ENCODE data around the gene FCN2. TPM values are rescaled to one million over a fixed set of nuclear protein-coding genes. Genes with fewer than 3 reads are reported as not detected.

The FCN2 gene
- total RNA-seq, 6 donors from 2014 or later, result not detected

DNA sequence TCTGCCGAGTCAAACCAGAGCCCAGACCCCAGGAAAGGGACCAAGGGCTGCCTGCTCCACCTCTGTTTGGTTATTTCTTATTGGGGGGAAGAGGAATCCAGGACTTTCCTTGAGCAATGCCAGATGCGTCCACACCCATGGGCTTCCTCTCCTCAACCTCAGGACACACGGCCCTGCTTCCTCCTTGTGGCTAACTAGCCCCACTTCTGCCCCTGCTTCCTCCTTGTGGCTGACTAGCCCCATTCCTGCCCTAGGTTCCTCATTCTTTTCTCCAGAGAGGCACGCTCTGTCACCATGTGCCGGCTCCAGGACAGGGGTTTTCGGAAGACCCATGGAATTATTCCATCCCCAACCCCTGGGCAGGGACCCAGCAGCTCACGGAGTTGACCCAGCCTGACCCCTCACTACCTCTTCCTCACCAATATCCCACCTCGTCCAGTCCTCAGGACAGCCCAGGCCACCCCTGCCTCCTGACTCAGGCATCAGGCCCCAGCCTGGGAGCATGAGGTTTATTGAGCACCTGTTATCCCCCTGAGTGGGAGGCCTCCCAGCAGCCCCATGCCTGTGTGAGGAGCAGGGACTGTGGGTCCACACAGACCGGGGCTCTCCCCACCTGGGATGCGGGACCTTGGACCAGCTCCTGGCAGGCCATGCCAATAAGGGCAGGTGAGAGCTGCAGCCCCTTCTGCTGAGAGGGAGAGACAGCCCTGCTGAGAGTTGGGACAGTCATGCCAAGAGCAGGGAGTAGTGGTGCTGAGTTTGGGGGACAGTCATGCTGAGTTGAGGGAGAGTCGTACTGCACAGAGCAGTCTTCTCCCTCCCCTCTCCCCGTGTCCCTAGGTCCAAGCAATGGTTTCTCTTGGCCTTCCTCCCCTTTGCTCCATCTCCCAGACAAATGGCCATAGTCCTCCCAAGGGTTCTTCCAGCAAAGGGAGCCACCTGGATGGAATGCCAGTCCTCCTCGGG lies 48.9 kb downstream of the FCN2 start:
- ATAC-seq (ENCODE audit: low FRiP score in 2 of 2) (peak; percentile 86 to 94), DNase-seq (peak in 1 of 2 donors; percentile 81)
- H3K27me3 ChIP-seq, result no peaks in the 10 kb centered on the region
- peaks cover 5 to 12% (median 8%) of the 10 kb centered on the region in 4 donors for H3K4me1 ChIP-seq
- H3K9me3 ChIP-seq, result no peaks in the 10 kb centered on the region
- WGBS, 2 donors, result 52 to 63% methylated on average over 10 to 12 of the region's 13 CpGs
- no peaks in the 10 kb centered on the region for H3K36me3 ChIP-seq
- no peak overlapping the region for H3K4me3 ChIP-seq
- peak in 1 of 6 experiments; percentile 28 for TF ChIP-seq CTCF (IDR thresholded peaks at IDR 0.05)
- TF ChIP-seq POLR2A (IDR thresholded peaks at IDR 0.05), result peak in 1 of 4 donors; percentile 16
- TF ChIP-seq POLR2AphosphoS5 (IDR thresholded peaks at IDR 0.05), result no peak
- no peak for TF ChIP-seq EP300 (IDR thresholded peaks at IDR 0.05)
- H3K27ac ChIP-seq, result peak overlapping the region in 2 of 4 donors; percentile 56 to 68

GRCh38 chr9:134930398-134930797 lies 49.8 kb downstream of the FCN2 start:
- 80 to 82% methylated on average over 13 of the region's 13 CpGs for WGBS, 2 donors
- H3K4me3 ChIP-seq, result no peak overlapping the region
- no peaks in the 10 kb centered on the region for H3K36me3 ChIP-seq
- TF ChIP-seq CTCF (IDR thresholded peaks at IDR 0.05), result no peak
- no peak for TF ChIP-seq EP300 (IDR thresholded peaks at IDR 0.05)
- TF ChIP-seq POLR2A (IDR thresholded peaks at IDR 0.05), result no peak
- TF ChIP-seq POLR2AphosphoS5 (IDR thresholded peaks at IDR 0.05), result no peak
- ATAC-seq (ENCODE audit: low FRiP score in 2 of 2) (no peak), DNase-seq (no peak)
- no peak overlapping the region for H3K27ac ChIP-seq
- H3K27me3 ChIP-seq, result no peaks in the 10 kb centered on the region
- H3K4me1 ChIP-seq, result peaks cover 5 to 12% (median 8%) of the 10 kb centered on the region in 4 donors
- H3K9me3 ChIP-seq, result no peaks in the 10 kb centered on the region

GRCh38 chr9:134932171-134932570 lies 51.6 kb downstream of the FCN2 start:
- ATAC-seq (ENCODE audit: low FRiP score in 2 of 2) (no peak), DNase-seq (no peak)
- Histone ChIP-seq H3K27ac (no peak overlapping the region), H3K27me3 (no peaks in the 10 kb centered on the region), H3K4me1 (peaks cover 5 to 15% (median 9%) of the 10 kb centered on the region in 4 donors), H3K9me3 (no peaks in the 10 kb centered on the region), H3K36me3 (no peaks in the 10 kb centered on the region), H3K4me3 (no peak overlapping the region)
- WGBS, 2 donors, result 92 to 94% methylated on average over 12 of the region's 12 CpGs
- TF ChIP-seq EP300 (IDR thresholded peaks at IDR 0.05) (no peak), POLR2A (IDR thresholded peaks at IDR 0.05) (no peak), POLR2AphosphoS5 (IDR thresholded peaks at IDR 0.05) (no peak), CTCF (IDR thresholded peaks at IDR 0.05) (no peak)

DNA sequence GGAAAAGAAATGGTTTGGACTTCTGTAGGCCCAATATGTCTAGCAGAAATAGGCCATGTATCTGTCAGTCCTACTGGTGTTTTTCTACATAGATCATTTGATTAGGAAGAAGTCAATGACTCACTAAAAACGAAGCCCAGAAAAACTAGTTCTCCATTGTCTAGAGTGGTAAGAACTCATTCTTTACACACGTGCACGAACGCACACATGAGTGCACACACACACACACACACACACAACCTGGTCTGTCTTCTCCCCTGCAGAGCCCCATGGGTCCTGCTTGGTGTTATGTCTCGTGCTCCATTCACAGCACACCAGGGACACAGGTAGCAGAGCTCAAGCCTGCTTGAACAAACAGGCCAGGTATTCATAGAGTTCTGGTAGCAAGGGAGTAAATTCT lies 52.0 kb downstream of the FCN2 start:
- TF ChIP-seq POLR2AphosphoS5 (IDR thresholded peaks at IDR 0.05) (no peak), POLR2A (IDR thresholded peaks at IDR 0.05) (no peak), CTCF (IDR thresholded peaks at IDR 0.05) (no peak), EP300 (IDR thresholded peaks at IDR 0.05) (no peak)
- Histone ChIP-seq H3K4me3 (no peak overlapping the region), H3K36me3 (no peaks in the 10 kb centered on the region), H3K4me1 (peaks cover 5 to 19% (median 9%) of the 10 kb centered on the region in 4 donors), H3K9me3 (no peaks in the 10 kb centered on the region), H3K27ac (no peak overlapping the region), H3K27me3 (no peaks in the 10 kb centered on the region)
- no peak for ATAC-seq (ENCODE audit: low FRiP score in 2 of 2)
- 84% methylated on average over 5 of the region's 5 CpGs for WGBS, 2 donors
- DNase-seq, result no peak

Data from upper lobe of left lung (tissue), 6 donors.